A673 (cell line): ENCODE measurements around the gene COL4A2. TPM values are rescaled to one million over a fixed set of nuclear protein-coding genes. Genes with fewer than 3 reads are reported as not detected.

ENCODE experiments used
- BruUV-seq: library from RNA; stranded (reverse); fragments of 400-500 nt; replicated peaks from 2 replicates; lab custom pipeline; 2021; lab: Mats Ljungman, UMichigan
- CTCF ChIA-PET: fragments of 300-600 bp; sonication (Branson Sonifier 250); formaldehyde crosslinking; loops from one replicate; lab custom pipeline; 2022; ENCODE audit warnings: antibody characterized with exemption; lab: Charles Lee
- POLR2A ChIA-PET: fragments of 300-600 bp; sonication (Branson Sonifier 250); formaldehyde crosslinking; loops from one replicate; lab custom pipeline; 2022; ENCODE audit warnings: antibody characterized with exemption; ENCODE audit not compliant: low non-redundant PET; lab: Charles Lee
- DNase-seq: peaks from one replicate; pipeline ENCODE4 v3.0.0-alpha.2; 2015; ENCODE audit warnings: low spot score
- H3K27ac ChIP-seq: fragments of 200-600 bp; sonication (generic); 2 replicates; pipeline ENCODE4 v1.5.1; 2016; ENCODE audit warnings: mixed run types, low read depth, mild to moderate bottlenecking, mixed read lengths, antibody characterized with exemption, low read length; ENCODE audit not compliant: poor library complexity, severe bottlenecking
- H3K27me3 ChIP-seq: fragments of 200-600 bp; sonication (generic); replicated peaks from 2 replicates; pipeline ENCODE4 v1.6.1; 2017; ENCODE audit warnings: mixed run types, low read depth, mild to moderate bottlenecking, mixed read lengths, antibody characterized with exemption, low read length; ENCODE audit not compliant: insufficient read depth, poor library complexity
- H3K36me3 ChIP-seq: fragments of 200-600 bp; sonication (generic); 2 replicates; pipeline ENCODE4 v1.6.1; 2016; ENCODE audit warnings: mixed run types, mild to moderate bottlenecking, mixed read lengths, antibody characterized with exemption, low read length; ENCODE audit not compliant: insufficient read depth, poor library complexity, severe bottlenecking
- H3K4me1 ChIP-seq: fragments of 200-600 bp; sonication (generic); 2 replicates; pipeline ENCODE4 v1.6.1; 2017; ENCODE audit warnings: mixed run types, mild to moderate bottlenecking, mixed read lengths, antibody characterized with exemption, low read length; ENCODE audit not compliant: insufficient read depth, poor library complexity, severe bottlenecking
- H3K4me3 ChIP-seq: fragments of 200-600 bp; sonication (generic); 2 replicates; pipeline ENCODE4 v1.5.1; 2016; ENCODE audit warnings: low read depth, mixed run types, mild to moderate bottlenecking, mixed read lengths, low read length; ENCODE audit not compliant: poor library complexity, severe bottlenecking
- H3K9me3 ChIP-seq: fragments of 200-600 bp; sonication (generic); 2 replicates; pipeline ENCODE4 v1.6.1; 2016; ENCODE audit warnings: mixed run types, low read depth, mild to moderate bottlenecking, mixed read lengths, antibody characterized with exemption, low read length; ENCODE audit not compliant: poor library complexity, severe bottlenecking
- EZH2 ChIP-seq: fragments of 200-600 bp; sonication (generic); IDR thresholded peaks from 2 replicates; pipeline ENCODE4 v1.6.1; 2017; ENCODE audit warnings: borderline replicate concordance, low read depth, mild to moderate bottlenecking, mixed read lengths, antibody characterized with exemption, low read length; ENCODE audit not compliant: poor library complexity, severe bottlenecking
- intact Hi-C: fragments of 100-400 bp; cut with micrococcal nuclease; formaldehyde crosslinking; loops from one replicate; pipeline ENCODE4 v1.10.0; 2022; ENCODE audit not compliant: unreplicated experiment
- total RNA-seq: library from RNA; stranded (reverse); gene quantifications from 2 replicates; pipeline ENCODE4 v1.2.3, GENCODE V29; 2021
- TF ChIP-seq, protein P1 (sequence below): fragments of 300-800, 200-600 bp; sonication (generic); conservative IDR thresholded peaks from 2 replicates; pipeline ENCODE4 v1.5.1; 2017; ENCODE audit warnings: low read depth, mild to moderate bottlenecking, antibody characterized with exemption, low read length, moderate library complexity, mixed read lengths

The COL4A2 gene
- total RNA-seq, 1 experiment from 2014 or later = 184 TPM

- DNase-seq = no peak
- Histone ChIP-seq H3K36me3 (no peaks in the 10 kb centered on the region), H3K4me3 (no peak overlapping the region), H3K27me3 (no peaks in the 10 kb centered on the region), H3K4me1 (peaks cover 4% of the 10 kb centered on the region), H3K9me3 (no peaks in the 10 kb centered on the region), H3K27ac (no peak overlapping the region)
- TF ChIP-seq, protein P1, sequence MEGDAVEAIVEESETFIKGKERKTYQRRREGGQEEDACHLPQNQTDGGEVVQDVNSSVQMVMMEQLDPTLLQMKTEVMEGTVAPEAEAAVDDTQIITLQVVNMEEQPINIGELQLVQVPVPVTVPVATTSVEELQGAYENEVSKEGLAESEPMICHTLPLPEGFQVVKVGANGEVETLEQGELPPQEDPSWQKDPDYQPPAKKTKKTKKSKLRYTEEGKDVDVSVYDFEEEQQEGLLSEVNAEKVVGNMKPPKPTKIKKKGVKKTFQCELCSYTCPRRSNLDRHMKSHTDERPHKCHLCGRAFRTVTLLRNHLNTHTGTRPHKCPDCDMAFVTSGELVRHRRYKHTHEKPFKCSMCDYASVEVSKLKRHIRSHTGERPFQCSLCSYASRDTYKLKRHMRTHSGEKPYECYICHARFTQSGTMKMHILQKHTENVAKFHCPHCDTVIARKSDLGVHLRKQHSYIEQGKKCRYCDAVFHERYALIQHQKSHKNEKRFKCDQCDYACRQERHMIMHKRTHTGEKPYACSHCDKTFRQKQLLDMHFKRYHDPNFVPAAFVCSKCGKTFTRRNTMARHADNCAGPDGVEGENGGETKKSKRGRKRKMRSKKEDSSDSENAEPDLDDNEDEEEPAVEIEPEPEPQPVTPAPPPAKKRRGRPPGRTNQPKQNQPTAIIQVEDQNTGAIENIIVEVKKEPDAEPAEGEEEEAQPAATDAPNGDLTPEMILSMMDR = no peak
- no peak for TF ChIP-seq EZH2
- BruUV-seq = no TSS peak
- intact Hi-C loops = no loop called here
- CTCF ChIA-PET = no interaction called here
- POLR2A ChIA-PET = no interaction called here
These were observed 47.4 kb upstream of the COL4A2 start for GRCh38 chr13:110259651-110260050.

- Histone ChIP-seq H3K4me1 (peaks cover 4% of the 10 kb centered on the region), H3K27ac (no peak overlapping the region), H3K36me3 (no peaks in the 10 kb centered on the region), H3K27me3 (no peaks in the 10 kb centered on the region), H3K9me3 (no peaks in the 10 kb centered on the region), H3K4me3 (no peak overlapping the region)
- intact Hi-C loops = no loop called here
- CTCF ChIA-PET = no interaction called here
- no TSS peak for BruUV-seq
- POLR2A ChIA-PET = no interaction called here
- no peak for TF ChIP-seq EZH2
- TF ChIP-seq, protein P1 = no peak
- DNase-seq = no peak
These were observed 45.7 kb upstream of the COL4A2 start for GRCh38 chr13:110261166-110262081.

DNA sequence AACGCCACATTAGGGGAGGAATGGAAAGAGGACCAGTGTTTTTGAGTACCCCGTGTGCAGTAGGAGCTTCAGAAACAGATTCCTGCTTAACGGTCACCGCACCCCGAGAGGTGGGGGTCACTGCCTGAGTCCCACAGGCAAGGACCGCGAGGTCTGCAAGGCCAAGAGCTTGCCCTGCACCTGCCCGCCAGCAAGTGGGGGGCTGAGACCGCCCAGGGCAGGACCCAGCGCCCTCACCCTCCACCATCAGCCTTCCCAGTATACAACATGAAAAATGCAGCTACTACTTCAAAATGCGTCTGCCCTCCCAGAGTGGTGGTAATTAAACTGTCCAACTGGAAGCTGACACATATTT lies 45.0 kb upstream of the COL4A2 start:
- CTCF ChIA-PET = no interaction called here

More for the DNA sequence above, 45.0 kb upstream of the COL4A2 start:
- BruUV-seq = no TSS peak
- H3K9me3 ChIP-seq = no peaks in the 10 kb centered on the region
- DNase-seq = no peak
- intact Hi-C loops = no loop called here
- peaks cover 4% of the 10 kb centered on the region for H3K4me1 ChIP-seq
- no peak overlapping the region for H3K27ac ChIP-seq
- H3K36me3 ChIP-seq = no peaks in the 10 kb centered on the region
- no peak overlapping the region for H3K4me3 ChIP-seq
- POLR2A ChIA-PET = no interaction called here
- TF ChIP-seq, protein P1 = no peak
- TF ChIP-seq EZH2 = no peak
- no peaks in the 10 kb centered on the region for H3K27me3 ChIP-seq
